Fibroblast of lung (primary cell): ENCODE measurements around the gene ITCH.

ENCODE experiments used
- CTCF ChIP-seq, 2 donors: IDR thresholded peaks in 1 of 2; conservative IDR thresholded peaks in 1 of 2; 1 replicate in 1 of 2; 2 replicates in 1 of 2; pipeline ENCODE4 v1.5.1; 2011 to 2012; ENCODE audit warnings: low read length in 2 of 2, control low read depth in 1 of 2, inconsistent platforms in 1 of 2, low read depth in 1 of 2, mild to moderate bottlenecking in 1 of 2
- EZH2 ChIP-seq: IDR thresholded peaks from 2 replicates; pipeline ENCODE4 v1.5.1; 2012; ENCODE audit warnings: low read length, control low read depth, mild to moderate bottlenecking; ENCODE audit errors: missing control alignments

GRCh38 chr20:34374209-34374760, 11.2 kb downstream of the ITCH start:
- TF ChIP-seq CTCF (conservative IDR thresholded peaks at IDR 0.05 in 1 of 2, IDR thresholded peaks at IDR 0.05 in 1 of 2; ENCODE audit: low read depth in 1 of 2, low read length in 2 of 2) (no peak), EZH2 (no peak)
